ENCODE data around the gene RELL2. TPM values are rescaled to one million over a fixed set of nuclear protein-coding genes. Genes with fewer than 3 reads are reported as not detected.

The RELL2 gene
- total and polyA plus RNA-seq, 2 experiments from 2014 or later = 1.8 to 2.3 TPM

GRCh38 chr5:141657404-141657803, 20.6 kb downstream of the RELL2 start:
- Histone ChIP-seq H3K27ac (no peak overlapping the region), H3K4me3 (no peak overlapping the region), H3K36me3 (no peaks in the 10 kb centered on the region), H3K27me3 (no peaks in the 10 kb centered on the region), H3K4me1 (ENCODE audit: low read depth) (no peaks in the 10 kb centered on the region), H3K9me3 (ENCODE audit: low read depth) (no peaks in the 10 kb centered on the region)
- DNase-seq (ENCODE audit: low read depth in 1 of 2, low spot score in 1 of 2) = no peak
- no peak for TF ChIP-seq CTCF (IDR thresholded peaks at IDR 0.05; ENCODE audit: low read depth, low read length)

GRCh38 chr5:141657937-141658545, 21.2 kb downstream of the RELL2 start:
- Histone ChIP-seq H3K9me3 (ENCODE audit: low read depth) (no peaks in the 10 kb centered on the region), H3K36me3 (no peaks in the 10 kb centered on the region), H3K27ac (no peak overlapping the region), H3K4me1 (ENCODE audit: low read depth) (no peaks in the 10 kb centered on the region), H3K4me3 (no peak overlapping the region), H3K27me3 (no peaks in the 10 kb centered on the region)
- peak in 1 of 2 donors; percentile 71 for DNase-seq (ENCODE audit: low read depth in 1 of 2, low spot score in 1 of 2)
- no peak for TF ChIP-seq CTCF (IDR thresholded peaks at IDR 0.05; ENCODE audit: low read depth, low read length)

GRCh38 chr5:141662028-141662427, 25.2 kb downstream of the RELL2 start:
- H3K27ac ChIP-seq = no peak overlapping the region
- H3K36me3 ChIP-seq = no peaks in the 10 kb centered on the region
- no peak for TF ChIP-seq CTCF (IDR thresholded peaks at IDR 0.05; ENCODE audit: low read depth, low read length)
- no peak for DNase-seq (ENCODE audit: low read depth in 1 of 2, low spot score in 1 of 2)
- H3K4me3 ChIP-seq = no peak overlapping the region
- no peaks in the 10 kb centered on the region for H3K27me3 ChIP-seq
- no peaks in the 10 kb centered on the region for H3K9me3 ChIP-seq (ENCODE audit: low read depth)
- H3K4me1 ChIP-seq (ENCODE audit: low read depth) = no peaks in the 10 kb centered on the region

- H3K4me1 ChIP-seq (ENCODE audit: low read depth) = no peaks in the 10 kb centered on the region
- no peak overlapping the region for H3K27ac ChIP-seq
- no peaks in the 10 kb centered on the region for H3K9me3 ChIP-seq (ENCODE audit: low read depth)
- no peaks in the 10 kb centered on the region for H3K27me3 ChIP-seq
- no peaks in the 10 kb centered on the region for H3K36me3 ChIP-seq
- H3K4me3 ChIP-seq = no peak overlapping the region
- no peak for DNase-seq (ENCODE audit: low read depth in 1 of 2, low spot score in 1 of 2)
- no peak for TF ChIP-seq CTCF (IDR thresholded peaks at IDR 0.05; ENCODE audit: low read depth, low read length)
Observed at GRCh38 chr5:141663506-141663905, 26.7 kb downstream of the RELL2 start.

- H3K4me3 ChIP-seq = no peak overlapping the region
- H3K9me3 ChIP-seq (ENCODE audit: low read depth) = no peaks in the 10 kb centered on the region
- H3K4me1 ChIP-seq (ENCODE audit: low read depth) = no peaks in the 10 kb centered on the region
- no peaks in the 10 kb centered on the region for H3K27me3 ChIP-seq
- TF ChIP-seq CTCF (IDR thresholded peaks at IDR 0.05; ENCODE audit: low read depth, low read length) = peak; percentile 94
- no peaks in the 10 kb centered on the region for H3K36me3 ChIP-seq
- H3K27ac ChIP-seq = no peak overlapping the region
- DNase-seq (ENCODE audit: low read depth in 1 of 2, low spot score in 1 of 2) = peak; percentile 74 to 76
Observed at GRCh38 chr5:141664733-141665461, 28.1 kb downstream of the RELL2 start.

Measured in cardiac muscle cell (in vitro differentiated cells and primary cell).